Measurements from ENCODE around the gene PLEKHS1. TPM values are rescaled to one million over a fixed set of nuclear protein-coding genes. Genes with fewer than 3 reads are reported as not detected.

Gene PLEKHS1
- polyA plus RNA-seq, 1 of the 3 experiments (the other 2 are of a cell fraction): not detected

- no peak overlapping the region for H3K4me2 ChIP-seq
- 89% methylated on average over 5 of the region's 5 CpGs for WGBS (ENCODE audit: low lambda C conversion rate)
- TF ChIP-seq SMC3 (IDR thresholded peaks at IDR 0.05; ENCODE audit: low read depth, low read length) (no peak), POLR2AphosphoS5 (IDR thresholded peaks at IDR 0.05; ENCODE audit: low read depth, low read length) (no peak), GATA2 (CRISPR knock-in tag; IDR thresholded peaks at IDR 0.05) (no peak), FOSL2 (IDR thresholded peaks at IDR 0.05; ENCODE audit: borderline replicate concordance, low read depth) (no peak), TAF1 (IDR thresholded peaks at IDR 0.05; ENCODE audit: borderline replicate concordance, low read depth, low read length) (no peak), USF2 (IDR thresholded peaks at IDR 0.05; ENCODE audit: borderline replicate concordance, low read depth, low read length) (no peak), CTCF (IDR thresholded peaks at IDR 0.05) (no peak), NRF1 (IDR thresholded peaks at IDR 0.05; ENCODE audit: low read depth, low read length) (no peak), MEF2A (IDR thresholded peaks at IDR 0.05; ENCODE audit: borderline replicate concordance, low read depth) (no peak), RFX5 (IDR thresholded peaks at IDR 0.05; ENCODE audit: low read length) (no peak), USF1 (IDR thresholded peaks at IDR 0.05; ENCODE audit: borderline replicate concordance, low read depth) (no peak), NFIC (IDR thresholded peaks at IDR 0.05; ENCODE audit: borderline replicate concordance) (no peak)
- H3K27me3 ChIP-seq (ENCODE audit: insufficient read depth): no peaks in the 10 kb centered on the region
- no peak overlapping the region for H3K27ac ChIP-seq (ENCODE audit: low read depth in 2 of 2, low read length in 1 of 2)
- H3K4me3 ChIP-seq (ENCODE audit: low read depth in 2 of 2, low read length in 1 of 2): no peak overlapping the region
- H3K9me3 ChIP-seq: no peaks in the 10 kb centered on the region
- H4K20me1 ChIP-seq (ENCODE audit: insufficient read depth): 0 out of 2 replicates have a peak, but pooled peaks cover 4% of the 10 kb centered on the region
- no peak overlapping the region for H2AFZ ChIP-seq (ENCODE audit: low read depth)
- no peaks in the 10 kb centered on the region for H3K9me2 ChIP-seq
- H3K9ac ChIP-seq: no peak overlapping the region
- H3K4me1 ChIP-seq (ENCODE audit: control insufficient read depth in 1 of 2, insufficient read depth in 2 of 2, low read depth in 1 of 2, low read length in 1 of 2): peaks cover 6 to 38% of the 10 kb centered on the region in 2 experiments; a peak in 3 of 4 replicates
- CTCF ChIA-PET: interaction anchor here (2.4 to 2.5 kb wide), 3 partner anchors 27 to 395 kb away, joined by 8 to 36 read pairs (median 10); partner anchors contain the start of gene CASP7
- H3K79me2 ChIP-seq (ENCODE audit: insufficient read depth): no peaks in the 10 kb centered on the region; the same call in 1 of the 2 replicates
- no peaks in the 10 kb centered on the region for H3K36me3 ChIP-seq (replicated peaks in 1 of 2; ENCODE audit: control insufficient read depth in 1 of 2, insufficient read depth in 2 of 2, low read length in 1 of 2)
- no peaks in the 10 kb centered on the region for H3F3A ChIP-seq (replicated peaks; ENCODE audit: insufficient read depth)
- POLR2A ChIA-PET: no interaction called here
- DNase-seq: no peak
These were observed 44.9 kb upstream of the PLEKHS1 start for GRCh38 chr10:113706623-113707022.

- no peak overlapping the region for H2AFZ ChIP-seq (ENCODE audit: low read depth)
- H4K20me1 ChIP-seq (ENCODE audit: insufficient read depth): 0 out of 2 replicates have a peak, but pooled peaks cover 4% of the 10 kb centered on the region
- no peaks in the 10 kb centered on the region for H3K27me3 ChIP-seq (ENCODE audit: insufficient read depth)
- H3K79me2 ChIP-seq (ENCODE audit: insufficient read depth): no peaks in the 10 kb centered on the region; the same call in 1 of the 2 replicates
- H3K9ac ChIP-seq: no peak overlapping the region
- H3K27ac ChIP-seq (ENCODE audit: low read depth in 2 of 2, low read length in 1 of 2): peak overlapping the region in 1 of 2 experiments; percentile 47; a peak in 2 of 4 replicates
- no peak for DNase-seq
- H3F3A ChIP-seq (replicated peaks; ENCODE audit: insufficient read depth): no peaks in the 10 kb centered on the region
- ChIA-PET CTCF (no interaction called here), POLR2A (no interaction called here)
- peak overlapping the region; percentile 27; the same call in 1 of the 2 replicates for H3K4me2 ChIP-seq
- H3K9me3 ChIP-seq: no peaks in the 10 kb centered on the region
- no peaks in the 10 kb centered on the region for H3K36me3 ChIP-seq (replicated peaks in 1 of 2; ENCODE audit: control insufficient read depth in 1 of 2, insufficient read depth in 2 of 2, low read length in 1 of 2)
- H3K9me2 ChIP-seq: no peaks in the 10 kb centered on the region
- peaks cover 6 to 39% of the 10 kb centered on the region in 2 experiments; a peak in 3 of 4 replicates for H3K4me1 ChIP-seq (ENCODE audit: control insufficient read depth in 1 of 2, insufficient read depth in 2 of 2, low read depth in 1 of 2, low read length in 1 of 2)
- no peak overlapping the region for H3K4me3 ChIP-seq (ENCODE audit: low read depth in 2 of 2, low read length in 1 of 2)
- 95% methylated on average over 6 of the region's 6 CpGs for WGBS (ENCODE audit: low lambda C conversion rate)
- TF ChIP-seq IRF3 (IDR thresholded peaks at IDR 0.05; ENCODE audit: low read depth, low read length): no peak
- TF ChIP-seq PBX3 (IDR thresholded peaks at IDR 0.05): no peak
- no peak for TF ChIP-seq GABPA (IDR thresholded peaks at IDR 0.05; ENCODE audit: low read depth)
- no peak for TF ChIP-seq FOSL2 (IDR thresholded peaks at IDR 0.05; ENCODE audit: borderline replicate concordance, low read depth)
- no peak for TF ChIP-seq USF1 (IDR thresholded peaks at IDR 0.05; ENCODE audit: borderline replicate concordance, low read depth)
- TF ChIP-seq MAX (IDR thresholded peaks at IDR 0.05; ENCODE audit: low read depth): no peak
- no peak for TF ChIP-seq CHD2 (IDR thresholded peaks at IDR 0.05; ENCODE audit: low read length, partially characterized antibody)
- TF ChIP-seq YY1 (IDR thresholded peaks at IDR 0.05; ENCODE audit: low read depth): no peak
- no peak for TF ChIP-seq NFIC (IDR thresholded peaks at IDR 0.05; ENCODE audit: borderline replicate concordance)
These were observed 42.8 kb upstream of the PLEKHS1 start for GRCh38 chr10:113708640-113709039.

Data from SK-N-SH (cell line).